Activated T-cell treated with anti-CD3 and anti-CD28 coated beads, Interleukin-2, amount 50 U/mL, for 1 hour (primary cell): ENCODE measurements around the gene CCDC106.

Experiments used
- DNase-seq: peaks from one replicate; pipeline ENCODE4 v3.0.0-alpha.2; 2020

Gene CCDC106

DNA sequence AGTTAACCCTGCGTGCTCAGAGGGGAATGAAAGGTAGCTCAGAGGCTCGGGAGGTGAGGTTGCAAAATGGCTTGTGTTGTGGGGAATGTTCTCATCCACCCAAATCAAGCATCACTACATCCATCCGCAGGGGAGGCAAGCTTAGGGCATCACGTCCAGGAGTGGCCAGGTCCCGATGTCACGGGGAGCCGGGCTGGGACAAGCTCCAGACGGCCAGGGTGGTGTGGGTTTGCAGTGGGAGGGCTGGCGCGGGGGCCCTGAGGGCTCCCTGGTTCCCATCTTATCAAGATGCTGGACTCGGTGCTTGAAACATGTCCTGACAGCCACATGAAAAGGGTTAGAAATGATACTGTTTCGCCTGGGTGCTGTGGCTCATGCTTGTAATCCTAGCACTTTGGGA lies 52.8 kb downstream of the CCDC106 start:
- no peak for DNase-seq

DNA sequence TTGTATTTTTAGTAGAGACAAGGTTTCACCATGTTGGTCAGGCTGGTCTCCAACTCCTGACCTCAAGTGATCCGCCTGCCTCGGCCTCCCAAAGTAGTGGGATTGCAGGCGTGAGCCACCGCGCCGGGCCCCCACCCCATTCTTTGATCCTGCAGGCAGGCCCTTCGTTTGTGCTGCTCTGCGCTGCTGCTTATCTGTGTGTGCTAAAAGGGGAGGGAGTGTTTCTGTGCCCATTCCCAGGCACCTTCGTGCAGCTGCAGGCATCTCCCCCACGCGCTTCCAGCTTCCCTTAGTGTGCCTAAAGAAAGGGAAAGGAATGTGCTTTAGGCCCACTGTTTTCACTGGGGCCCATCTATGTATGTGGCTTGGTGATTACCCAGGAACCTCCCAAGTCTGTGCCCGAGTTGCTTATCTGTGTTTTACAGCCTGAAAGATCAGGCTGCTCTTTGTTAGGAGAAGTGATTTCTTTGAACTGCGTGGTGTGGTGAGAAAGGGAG lies 54.2 kb downstream of the CCDC106 start:
- no peak for DNase-seq
